GM12891 (cell line): ENCODE data around the gene BLTP2.

Experiments
- DNase-seq: peaks from one replicate; pipeline ENCODE4 v3.0.0; 2011; ENCODE audit warnings: low spot score; ENCODE audit not compliant: insufficient read length
- FAIRE-seq: peaks from 2 replicates; lab custom pipeline; 2011; peaks lifted over from hg19 to GRCh38; lab: Jason Lieb, UNC
- PAX5 ChIP-seq: IDR thresholded peaks from 2 replicates; pipeline ENCODE4 v1.6.1; 2011; ENCODE audit warnings: low read length, moderate library complexity, mild to moderate bottlenecking; ENCODE audit not compliant: insufficient read depth, severe bottlenecking
- POLR2A ChIP-seq: IDR thresholded peaks from 2 replicates; pipeline ENCODE4 v1.6.1; 2011; ENCODE audit warnings: low read depth, low read length, control low read depth
- POLR2AphosphoS5 ChIP-seq: IDR thresholded peaks from 2 replicates; pipeline ENCODE4 v1.6.1; 2011; ENCODE audit warnings: low read depth, low read length, control low read depth
- POU2F2 ChIP-seq: IDR thresholded peaks from 2 replicates; pipeline ENCODE4 v1.6.1; 2011; ENCODE audit warnings: low read depth, mild to moderate bottlenecking, control low read depth, low read length, moderate library complexity
- SPI1 ChIP-seq: IDR thresholded peaks from 2 replicates; pipeline ENCODE4 v1.6.1; 2011; ENCODE audit warnings: low read depth, low read length, control low read depth
- TAF1 ChIP-seq: IDR thresholded peaks from 2 replicates; pipeline ENCODE4 v1.6.1; 2011; ENCODE audit warnings: low read depth, low read length, control low read depth

The BLTP2 gene

DNA sequence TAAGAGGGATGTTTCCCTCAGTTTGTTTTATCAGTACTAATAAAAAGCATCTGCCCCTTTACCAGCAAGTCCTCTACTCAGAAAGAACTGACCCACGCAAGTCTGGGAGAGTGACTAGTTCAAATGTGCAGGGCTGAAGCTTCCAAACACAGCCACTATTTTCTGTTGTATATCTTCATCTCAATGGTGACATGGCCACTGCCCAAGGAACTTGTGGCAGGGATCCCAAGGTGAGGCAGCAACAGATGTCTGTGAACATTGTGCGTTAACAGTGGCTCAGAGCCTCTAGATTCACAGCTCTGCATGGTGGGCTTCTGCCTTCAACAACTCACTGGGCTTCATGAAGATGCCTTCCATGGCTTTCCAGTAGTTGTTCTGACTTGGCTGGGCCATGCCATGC is 3.7 kb upstream of the BLTP2 start:
- FAIRE-seq, result no peak
- DNase-seq, result no peak
- TF ChIP-seq TAF1 (no peak), POLR2AphosphoS5 (no peak), POLR2A (no peak), SPI1 (no peak), PAX5 (no peak), POU2F2 (no peak)

DNA sequence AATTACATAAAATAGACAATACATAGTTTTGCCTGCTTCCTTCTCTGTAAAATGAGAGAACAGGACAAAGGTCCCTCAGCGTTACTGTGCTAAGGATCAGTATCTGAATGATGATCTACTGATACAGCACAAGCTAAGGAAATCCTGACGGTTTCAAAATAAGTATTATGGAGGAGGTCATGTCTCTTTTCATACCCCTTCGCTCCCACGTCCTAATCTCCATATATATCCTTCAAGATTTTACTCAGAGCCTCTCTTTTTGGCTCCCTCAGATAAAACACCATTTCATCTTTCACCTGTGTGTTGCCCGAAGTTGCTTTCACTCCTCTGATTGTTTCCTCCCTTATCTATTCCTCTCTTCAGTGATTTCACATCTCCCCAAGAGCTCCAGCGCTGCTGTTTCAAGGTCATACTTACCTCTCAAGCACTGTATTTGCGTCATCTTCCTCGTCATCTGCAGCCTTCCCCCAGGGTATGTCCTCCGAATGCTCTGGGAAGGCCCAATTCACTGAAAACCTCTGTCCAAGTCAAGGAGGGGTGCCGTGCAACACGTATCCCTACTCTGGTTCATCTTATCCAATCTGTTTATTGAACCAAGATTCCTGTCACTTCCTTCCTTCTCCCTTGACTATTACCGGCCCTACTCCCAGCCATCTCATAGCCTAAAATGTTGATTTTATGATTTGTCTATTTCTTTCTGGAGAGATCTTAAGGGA is 1.2 kb upstream of the BLTP2 start:
- FAIRE-seq, result no peak
- TF ChIP-seq SPI1 (no peak), PAX5 (no peak), TAF1 (no peak)
- no peak for DNase-seq

GRCh38 chr17:28645576-28645939 is 600 bp upstream of the BLTP2 start:
- DNase-seq (no peak), FAIRE-seq (no peak)
- no peak for TF ChIP-seq POU2F2
- TF ChIP-seq POLR2AphosphoS5, result no peak
- TF ChIP-seq POLR2A, result no peak
- no peak for TF ChIP-seq SPI1
- no peak for TF ChIP-seq TAF1
- TF ChIP-seq PAX5, result no peak

DNA sequence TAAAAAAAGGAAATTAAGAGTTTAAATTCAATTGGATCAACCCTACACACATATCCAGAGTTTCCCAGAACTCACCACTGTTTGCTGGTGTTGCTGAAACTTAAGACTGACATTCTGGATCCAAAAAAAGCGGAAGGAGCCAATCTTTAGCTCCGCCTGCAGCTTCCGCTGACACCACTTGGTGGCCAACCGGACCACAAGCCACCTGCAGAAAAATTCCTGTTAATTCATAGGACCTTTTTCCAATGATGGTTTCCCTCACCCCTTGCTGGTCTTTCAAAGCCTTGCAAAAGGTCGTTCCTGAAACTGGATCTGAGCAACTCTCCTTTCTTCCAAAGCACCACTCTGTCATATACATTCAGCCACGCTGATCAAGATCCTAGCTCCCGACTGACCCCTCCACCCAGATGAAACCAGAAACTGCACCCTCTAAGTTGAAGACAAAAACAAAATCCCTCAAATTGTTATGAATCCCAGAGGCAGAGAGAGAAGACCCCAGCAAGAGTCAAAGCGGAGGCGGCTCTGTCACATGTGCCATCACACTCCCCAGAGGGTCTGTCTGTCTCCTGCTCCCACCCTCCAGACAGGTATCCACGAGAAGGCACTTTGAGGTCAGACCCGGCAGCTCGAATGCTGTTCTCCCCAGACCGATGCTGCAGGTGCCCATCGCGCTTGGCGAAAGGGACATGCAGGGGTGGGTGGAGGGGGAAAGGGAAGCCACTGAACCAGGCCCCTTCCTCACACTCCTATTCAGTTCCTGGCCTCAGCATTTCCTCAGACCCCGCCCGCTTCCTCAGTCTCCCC is 773 bp downstream of the BLTP2 start:
- peak; percentile 79 for TF ChIP-seq SPI1
- TF ChIP-seq PAX5, result no peak
- no peak for TF ChIP-seq POLR2A
- DNase-seq, result peak; percentile 43
- peak; percentile 78 for FAIRE-seq

DNA sequence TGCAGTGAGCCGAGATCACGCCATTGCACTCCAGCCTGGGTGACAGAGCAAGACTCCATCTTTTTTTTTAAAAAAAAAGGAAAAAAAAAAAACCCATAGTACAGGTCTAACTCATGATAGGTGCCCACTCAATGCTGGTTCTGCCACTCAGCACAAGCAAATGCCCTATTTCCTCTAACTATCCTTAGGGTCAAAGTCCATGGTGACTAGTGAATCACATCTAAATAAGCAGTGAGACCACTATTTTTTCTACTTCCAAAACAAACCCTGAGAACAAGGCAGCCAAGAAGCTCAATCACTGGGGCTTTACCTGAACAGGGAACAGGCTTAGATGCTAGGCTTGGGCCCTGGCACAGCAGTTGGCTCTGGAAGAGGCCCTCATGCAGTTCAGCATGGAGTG is 3.4 kb downstream of the BLTP2 start:
- TF ChIP-seq POU2F2, result no peak
- TF ChIP-seq PAX5, result no peak
- TF ChIP-seq POLR2AphosphoS5, result no peak
- no peak for TF ChIP-seq SPI1
- no peak for TF ChIP-seq TAF1
- no peak for TF ChIP-seq POLR2A
- DNase-seq (no peak), FAIRE-seq (no peak)

- no peak for DNase-seq
- FAIRE-seq, result no peak
- TF ChIP-seq POLR2AphosphoS5 (no peak), POLR2A (no peak), SPI1 (no peak), POU2F2 (no peak), TAF1 (no peak), PAX5 (no peak)
Observed at GRCh38 chr17:28635506-28635905, 9.5 kb downstream of the BLTP2 start.

GRCh38 chr17:28634206-28634865 is 10.6 kb downstream of the BLTP2 start:
- FAIRE-seq, result no peak
- no peak for DNase-seq
- TF ChIP-seq POLR2A (no peak), PAX5 (no peak), SPI1 (no peak), TAF1 (no peak), POU2F2 (no peak), POLR2AphosphoS5 (no peak; the same call in 1 of the 2 replicates)

DNA sequence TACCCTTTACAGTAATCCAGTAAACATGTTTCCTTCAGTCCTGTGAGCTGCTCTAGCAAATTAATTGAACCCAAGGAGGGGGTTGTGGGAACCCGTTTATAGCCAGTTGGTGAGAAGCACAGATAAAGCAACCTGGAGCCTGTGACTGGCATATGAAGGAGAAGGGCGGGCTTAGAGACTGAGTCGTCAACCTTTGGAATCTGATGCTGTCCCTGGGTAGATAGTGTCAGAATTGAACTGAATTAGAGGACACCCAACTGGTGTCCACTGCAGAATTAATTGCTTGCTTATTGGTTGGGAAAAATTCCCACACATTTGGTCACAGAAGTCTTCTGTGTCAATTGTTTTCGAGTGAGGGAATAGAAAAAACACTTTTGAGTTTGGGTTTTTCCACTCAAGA is 18.1 kb downstream of the BLTP2 start:
- FAIRE-seq (no peak), DNase-seq (no peak)
- no peak for TF ChIP-seq PAX5
- TF ChIP-seq POLR2AphosphoS5, result no peak

DNA sequence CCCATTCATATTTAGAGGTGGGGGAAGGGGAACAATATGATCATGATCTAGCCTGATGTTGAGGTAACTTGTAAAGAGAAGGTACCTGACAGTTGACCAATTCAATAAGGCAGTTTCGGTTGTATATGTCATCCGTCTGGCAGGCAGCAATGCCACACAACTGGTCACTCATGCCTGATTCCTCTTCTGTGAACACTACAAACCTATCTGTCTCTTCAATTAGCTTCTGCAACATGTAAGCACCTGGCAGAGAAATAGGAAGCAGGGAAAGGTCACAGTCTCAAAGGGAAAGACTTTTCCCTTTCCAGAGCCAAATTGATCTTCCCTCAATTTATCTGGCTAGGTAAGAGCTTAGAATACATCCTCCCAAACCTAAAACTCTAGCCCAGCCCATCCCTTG is 20.8 kb downstream of the BLTP2 start:
- no peak for FAIRE-seq

More for the DNA sequence above, 20.8 kb downstream of the BLTP2 start:
- no peak for TF ChIP-seq SPI1
- TF ChIP-seq POLR2AphosphoS5, result no peak
- TF ChIP-seq POLR2A, result no peak
- TF ChIP-seq POU2F2, result no peak
- TF ChIP-seq PAX5, result no peak
- no peak for TF ChIP-seq TAF1
- no peak for DNase-seq
